HG02763 (cell line): ENCODE measurements around the gene XXYLT1.

ENCODE experiments used
- ATAC-seq: cut with Tn5 transposase; IDR thresholded peaks from one replicate; pipeline ENCODE4 v1.9.1; 2021; ENCODE audit warnings: mild to moderate bottlenecking, moderate library complexity; ENCODE audit not compliant: unreplicated experiment

The XXYLT1 gene

GRCh38 chr3:195085356-195086130 lies 185.4 kb downstream of the XXYLT1 start:
- no peak for ATAC-seq

DNA sequence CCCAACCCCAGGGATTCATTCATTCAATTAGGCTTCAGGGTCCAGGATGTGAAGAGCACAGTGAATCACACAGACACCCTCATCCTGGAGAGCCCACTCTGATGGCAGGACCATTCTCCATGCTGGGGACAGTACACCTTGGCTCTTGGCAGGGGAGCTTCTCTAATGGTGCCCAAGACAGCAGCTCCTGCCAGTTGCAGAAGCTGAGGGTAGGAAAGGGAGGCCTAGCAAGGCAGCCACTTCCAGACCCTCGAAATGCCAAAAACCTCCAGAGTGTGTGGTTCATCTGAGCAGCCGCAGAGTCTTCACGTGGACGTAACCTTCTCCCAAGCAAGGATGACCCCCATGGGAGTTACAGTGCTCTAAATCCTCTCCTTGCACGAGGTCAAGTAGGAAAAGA lies 186.2 kb downstream of the XXYLT1 start:
- no peak for ATAC-seq

GRCh38 chr3:195083659-195084058 lies 187.3 kb downstream of the XXYLT1 start:
- ATAC-seq, result no peak

DNA sequence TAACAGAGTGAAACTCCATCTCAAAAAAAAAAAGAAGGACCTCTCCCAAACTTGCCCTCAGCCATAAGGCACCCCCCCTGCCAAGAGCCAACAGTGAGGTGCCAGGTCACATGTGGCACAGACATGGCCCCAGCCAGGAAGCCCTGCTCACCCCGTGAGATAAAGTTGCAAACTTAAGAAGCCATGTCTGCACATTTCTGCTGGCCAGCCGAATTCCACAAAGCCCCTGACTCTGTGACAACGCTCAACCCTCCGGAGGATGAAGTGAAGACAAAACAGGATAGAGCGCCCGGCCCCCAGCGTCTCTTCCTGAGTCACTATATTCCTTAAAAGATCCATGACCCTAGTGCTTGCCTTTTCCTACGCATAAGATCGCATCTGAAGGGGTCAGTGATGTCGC lies 188.1 kb downstream of the XXYLT1 start:
- ATAC-seq, result no peak

- no peak for ATAC-seq
Observed at GRCh38 chr3:195081242-195081963, 189.6 kb downstream of the XXYLT1 start.

GRCh38 chr3:195080571-195081151 lies 190.3 kb downstream of the XXYLT1 start:
- ATAC-seq, result no peak

DNA sequence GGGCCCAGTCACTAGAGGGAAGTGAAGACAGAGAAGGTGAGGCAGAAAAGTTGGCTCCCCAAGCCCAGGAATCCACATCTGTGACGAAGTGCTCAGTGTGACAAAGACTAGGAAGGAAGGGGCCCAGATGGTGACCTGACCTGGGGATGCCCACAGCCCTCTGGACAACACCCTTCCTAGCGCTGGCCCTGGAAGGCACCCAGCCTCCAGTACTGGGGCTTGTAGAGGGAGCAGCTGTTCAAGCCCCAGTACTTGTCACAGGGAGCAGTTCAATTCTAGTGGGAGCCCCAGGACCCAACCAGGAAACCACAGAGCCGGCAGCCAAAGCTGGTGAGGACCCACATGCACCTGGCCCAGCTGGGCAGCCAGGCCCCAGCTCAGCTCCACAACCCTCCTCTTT lies 190.8 kb downstream of the XXYLT1 start:
- ATAC-seq, result no peak

DNA sequence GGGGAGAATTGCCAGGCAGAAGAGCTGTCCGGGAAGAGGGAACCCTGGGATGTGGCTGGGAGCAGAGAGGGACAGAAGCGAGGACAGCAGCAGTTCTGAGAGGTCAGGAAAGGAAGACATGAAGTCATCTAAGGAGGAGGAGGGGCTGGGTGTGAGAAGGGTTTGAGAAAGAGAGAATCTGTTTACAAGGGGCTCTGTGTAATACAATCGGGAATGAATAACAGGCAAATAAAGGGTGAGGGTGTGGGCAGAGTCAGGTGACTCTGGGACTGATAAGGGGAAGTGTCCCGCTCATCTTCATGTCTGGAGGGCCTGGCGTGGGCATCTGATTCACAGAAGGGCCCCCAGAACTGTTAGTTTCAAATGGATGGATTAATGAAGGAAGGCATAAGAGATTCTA lies 191.3 kb downstream of the XXYLT1 start:
- no peak for ATAC-seq

DNA sequence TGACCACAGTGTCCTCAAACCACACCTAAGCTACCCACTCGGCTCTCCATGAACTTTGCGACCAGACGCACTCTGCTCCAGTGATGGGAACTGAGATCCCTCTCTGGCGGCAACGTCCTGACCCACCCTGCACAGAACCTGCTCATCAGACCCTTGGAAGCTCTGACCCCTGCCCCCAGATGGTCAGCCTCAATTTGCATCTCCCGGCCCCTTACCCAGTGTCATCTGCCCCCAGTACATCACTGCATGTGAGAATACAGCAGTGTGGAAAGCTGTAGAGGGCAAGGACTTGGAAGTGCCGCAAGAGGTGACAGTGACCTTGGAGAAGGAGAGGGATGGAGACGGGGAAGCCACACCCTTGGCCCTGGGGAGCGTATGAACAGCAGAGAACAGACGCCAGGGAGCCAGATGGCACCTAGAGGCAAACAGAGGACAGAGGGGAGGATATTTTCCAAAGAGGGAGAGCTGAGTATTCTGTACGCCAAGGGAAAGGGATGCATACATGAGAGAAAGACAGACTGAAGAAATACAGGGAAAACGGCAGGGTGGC lies 192.0 kb downstream of the XXYLT1 start:
- ATAC-seq, result no peak

DNA sequence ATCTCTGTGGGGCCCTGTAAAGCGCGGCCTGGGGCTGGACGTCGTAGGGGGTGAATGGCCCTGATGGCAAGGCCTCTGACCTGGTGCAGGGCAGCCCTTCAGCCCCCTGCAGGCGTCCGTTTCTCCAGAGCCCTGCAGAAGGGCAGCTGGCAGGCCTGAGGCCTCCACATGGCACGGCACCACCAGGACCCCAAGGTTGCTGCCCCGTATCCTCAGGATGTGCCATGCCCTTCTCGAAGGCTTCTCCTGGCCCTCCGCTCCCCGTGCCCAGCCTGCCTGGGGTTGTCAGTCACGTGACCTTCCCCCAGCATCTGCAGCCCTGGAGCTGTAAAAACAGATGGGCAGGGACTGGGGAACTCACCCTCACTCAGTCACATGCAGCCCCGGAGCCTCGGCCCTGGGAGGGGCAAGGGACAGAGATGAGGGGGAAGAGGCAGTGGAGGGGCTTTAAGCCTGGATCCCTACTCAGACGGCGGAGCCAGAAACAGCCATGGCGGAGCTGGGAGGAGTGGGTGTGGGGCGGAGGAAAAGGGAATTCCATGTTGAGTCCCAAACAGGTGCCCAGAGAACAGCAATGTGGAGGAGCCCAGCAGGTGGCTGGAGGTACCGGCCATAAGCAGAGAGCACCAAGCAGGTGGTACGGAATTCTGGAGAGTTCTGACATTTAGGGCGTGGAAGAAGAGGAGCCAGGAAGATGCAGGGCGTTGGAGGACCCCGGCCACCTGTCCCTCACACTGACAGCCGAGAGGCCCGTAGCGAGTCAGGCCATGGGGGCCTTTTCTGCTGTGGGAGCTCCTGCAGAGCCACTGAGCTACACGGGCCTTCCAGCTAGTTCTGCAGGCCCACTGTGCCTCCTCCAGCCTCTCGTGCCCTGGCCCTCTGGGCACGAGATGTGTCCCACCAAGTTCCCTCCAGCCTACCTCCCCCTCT lies 193.1 kb downstream of the XXYLT1 start:
- no peak for ATAC-seq

- no peak for ATAC-seq
Observed at GRCh38 chr3:195076981-195077610, 193.9 kb downstream of the XXYLT1 start.

DNA sequence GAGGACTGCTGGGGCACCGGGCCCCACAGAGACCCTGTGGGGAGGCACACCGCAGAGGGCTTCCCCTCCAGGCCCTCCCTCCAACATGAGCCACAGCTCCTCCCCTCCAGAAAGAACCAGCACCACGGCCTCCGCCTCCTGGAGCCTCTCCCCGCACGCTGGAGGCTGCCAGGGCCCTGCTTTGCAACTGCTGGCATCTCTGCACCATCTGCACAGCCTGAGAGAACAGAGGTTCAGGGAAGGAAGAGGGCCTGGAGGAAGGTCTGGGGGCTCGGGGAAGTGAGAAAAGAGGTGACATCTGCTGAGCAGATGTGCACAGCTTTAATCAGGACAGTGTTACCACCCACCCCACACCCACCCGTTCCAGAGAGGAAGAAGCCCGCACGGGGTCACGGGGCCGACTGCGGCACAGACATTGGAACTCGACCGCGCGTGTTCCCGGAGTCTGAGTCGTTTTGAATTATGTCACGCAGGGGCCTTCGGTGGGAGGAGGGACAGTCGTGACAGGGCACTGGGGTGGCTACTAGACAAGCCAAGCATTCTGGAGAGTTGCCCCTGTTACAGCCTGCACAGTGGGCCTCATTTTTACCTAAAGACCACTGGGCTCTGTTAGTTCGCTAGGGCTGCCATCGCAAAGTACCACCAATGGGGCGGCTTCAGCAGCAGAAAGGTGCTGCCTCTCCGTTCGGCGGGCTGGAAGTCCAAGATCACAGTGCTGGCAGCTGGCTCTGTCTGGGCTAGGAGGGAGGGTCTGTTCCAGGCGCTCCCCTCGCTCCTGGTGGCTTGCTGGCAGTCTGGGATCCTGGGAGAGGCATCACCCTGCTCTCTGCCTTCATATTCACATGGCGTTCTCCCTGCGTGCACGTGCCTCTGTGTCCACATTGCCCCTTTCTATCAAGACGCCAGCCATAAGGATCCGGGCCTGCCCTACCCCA lies 194.8 kb downstream of the XXYLT1 start:
- no peak for ATAC-seq

DNA sequence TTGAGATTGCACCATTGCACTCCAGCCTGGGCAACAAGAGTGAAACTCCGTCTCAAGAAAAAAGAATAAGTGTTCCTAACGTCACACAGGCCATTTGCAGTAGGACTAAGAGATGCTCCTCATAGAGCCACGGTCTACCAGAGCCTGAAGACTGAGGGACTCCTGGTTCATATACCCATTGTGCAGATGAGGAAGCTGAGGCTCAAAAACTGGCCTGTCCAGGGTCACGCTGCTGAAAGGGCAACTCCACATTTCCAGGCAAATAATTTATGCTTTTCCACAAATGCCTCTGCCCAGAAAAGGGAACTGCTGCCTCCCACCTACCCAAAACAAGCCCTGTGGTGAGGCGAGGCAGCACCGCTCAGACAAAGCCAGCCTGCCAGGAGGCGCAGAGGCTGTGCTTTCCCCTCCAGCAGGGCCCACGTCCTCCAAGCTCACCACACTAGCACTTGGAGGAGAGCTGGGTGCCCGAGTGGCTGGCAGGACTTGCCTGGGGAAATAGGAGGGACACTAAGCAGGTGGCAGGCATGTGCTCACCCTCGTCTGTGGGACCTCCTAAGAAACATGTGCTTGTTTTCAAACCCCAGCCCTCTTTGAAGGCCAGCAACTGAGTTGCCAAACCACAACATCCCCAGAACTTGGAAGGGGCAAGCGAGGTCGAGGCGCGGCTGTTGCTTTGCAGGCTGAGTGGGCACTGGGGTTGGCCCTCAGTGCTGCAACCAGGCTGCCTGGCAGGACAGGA lies 195.6 kb downstream of the XXYLT1 start:
- ATAC-seq, result no peak

DNA sequence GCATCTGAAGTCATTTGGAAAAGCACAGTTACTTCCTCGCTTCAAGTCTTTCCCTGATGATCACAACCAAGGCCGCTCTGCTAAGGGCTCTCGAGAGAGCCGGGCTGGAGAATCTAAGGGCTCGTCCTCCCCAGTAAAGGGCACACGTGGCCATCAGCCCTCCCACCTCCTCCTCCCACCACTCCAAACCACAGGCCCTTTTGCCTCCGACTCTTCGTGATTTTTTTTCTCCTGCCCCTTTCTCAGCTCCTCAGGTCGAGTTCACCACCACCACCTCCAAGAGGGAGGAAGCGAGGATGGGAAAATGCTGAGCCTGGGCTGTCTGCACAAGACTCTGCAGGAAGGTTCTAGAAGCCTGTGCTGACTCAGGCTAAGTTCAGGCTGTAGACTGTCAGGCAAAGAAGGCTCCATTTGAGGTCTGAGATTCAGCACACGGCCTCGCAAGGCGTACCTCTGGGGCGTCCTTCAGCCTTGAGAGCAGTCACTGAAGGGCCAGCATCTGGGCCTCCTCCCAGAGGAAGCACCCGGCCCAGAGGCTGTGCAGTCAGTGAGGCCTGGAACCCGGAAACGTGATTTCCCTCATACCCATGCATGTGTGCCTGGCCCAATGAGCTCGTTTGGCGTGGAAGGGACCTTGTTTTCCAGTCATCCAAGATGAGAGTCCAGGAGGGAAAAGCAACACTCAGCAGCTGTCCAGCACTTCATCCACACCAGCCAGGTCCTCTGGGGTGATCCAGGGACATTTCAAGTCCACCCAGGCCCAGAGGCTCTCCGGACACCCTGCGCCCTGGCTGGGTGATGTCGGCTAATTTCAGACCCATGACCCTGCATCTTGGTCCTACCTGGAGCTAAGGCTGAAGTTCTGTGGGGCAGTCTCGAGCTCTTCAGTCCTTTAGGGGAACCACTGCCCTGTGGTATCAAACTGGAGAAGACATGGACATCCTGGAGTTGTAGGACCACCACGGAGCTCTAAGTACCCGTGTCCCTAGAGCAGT lies 196.8 kb downstream of the XXYLT1 start:
- no peak for ATAC-seq

DNA sequence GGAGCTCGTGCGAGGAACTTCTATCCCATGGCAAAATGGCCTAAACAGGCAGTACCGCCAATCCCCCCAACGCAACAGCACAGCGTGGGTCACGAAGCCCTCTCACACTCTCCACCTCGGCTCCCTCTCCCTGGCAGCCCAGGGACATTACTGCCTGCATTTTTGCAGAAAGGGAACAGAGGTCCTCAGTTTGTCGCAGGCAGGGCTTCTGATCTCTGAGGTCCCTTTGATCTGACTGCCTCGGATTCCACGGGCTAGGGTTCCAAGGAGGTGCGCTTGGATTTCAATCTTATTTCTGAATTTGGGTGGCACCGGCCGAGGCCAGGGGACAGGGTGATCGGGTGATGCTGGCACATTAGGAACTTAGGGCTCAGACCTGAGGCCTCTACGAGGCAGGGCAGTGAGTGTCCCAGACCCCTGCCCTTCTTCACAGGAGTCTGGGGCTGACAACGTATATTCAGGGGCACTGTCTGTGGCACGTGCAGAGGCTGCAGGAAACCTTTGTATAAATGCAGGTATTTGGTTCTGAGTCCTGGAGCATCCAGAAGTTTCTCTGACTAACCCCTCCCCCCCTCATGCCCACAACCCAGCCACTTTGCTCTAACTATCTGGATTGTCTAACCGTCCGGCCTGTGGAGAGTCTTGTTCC lies 197.9 kb downstream of the XXYLT1 start:
- ATAC-seq, result no peak

DNA sequence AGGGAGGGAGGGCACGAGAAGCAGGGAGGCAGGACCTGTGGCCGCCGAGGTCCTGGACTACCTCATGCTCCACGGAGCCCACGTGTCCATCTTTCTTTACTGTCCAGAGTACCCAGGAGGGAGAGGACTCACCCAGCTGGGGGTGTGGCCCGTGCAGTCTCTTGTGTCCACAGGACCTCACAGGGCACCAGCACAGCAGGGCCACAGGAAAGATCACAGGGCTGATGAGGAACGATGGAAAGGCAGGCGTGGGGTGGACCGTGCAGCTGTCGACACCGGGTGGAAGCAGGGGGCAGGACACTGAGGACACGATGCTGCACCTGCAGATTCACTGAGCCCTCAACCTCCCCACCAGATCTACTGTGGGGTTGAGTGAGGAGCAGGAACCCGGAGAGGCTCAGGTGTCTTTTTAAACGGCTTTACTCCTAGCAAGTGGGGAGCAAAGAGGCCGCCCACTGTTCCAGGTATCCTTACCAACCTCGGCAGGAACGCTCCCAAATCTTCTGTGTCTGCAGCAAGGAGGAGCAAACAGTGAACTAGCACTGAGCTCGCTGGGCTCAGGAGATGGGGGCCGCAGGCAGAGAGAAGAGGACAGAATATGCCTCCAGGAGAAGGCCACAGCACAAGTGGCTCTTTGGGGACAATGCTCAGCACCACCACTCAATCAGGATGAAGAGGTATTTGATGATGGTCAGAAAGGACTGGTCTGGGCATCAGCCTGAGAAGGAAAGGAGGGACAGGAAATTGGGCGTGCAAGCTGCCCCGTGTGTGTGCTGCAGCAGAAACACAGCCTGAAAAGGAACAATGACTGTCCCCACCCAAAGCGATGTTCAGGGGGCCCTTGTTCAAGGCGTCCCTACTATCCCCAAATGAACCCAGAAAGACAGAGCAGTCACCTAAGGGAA lies 198.8 kb downstream of the XXYLT1 start:
- no peak for ATAC-seq
